OCI-LY3 (cell line): ENCODE results near the gene ANTXR2.

Experiments used
- EZH2phosphoT487 ChIP-seq: fragments of 200-600 bp; shearing (Covaris generic); IDR thresholded peaks from 2 replicates; pipeline ENCODE4 v1.6.1; 2018; ENCODE audit warnings: antibody characterized with exemption, mixed run types, low read depth
- TF ChIP-seq, protein P1 (sequence below): fragments of 200-600, 300-600 bp; sonication (generic); IDR thresholded peaks from 2 replicates; pipeline ENCODE4 v1.5.1; 2014; ENCODE audit warnings: antibody characterized with exemption, low read length, low read depth

DNA sequence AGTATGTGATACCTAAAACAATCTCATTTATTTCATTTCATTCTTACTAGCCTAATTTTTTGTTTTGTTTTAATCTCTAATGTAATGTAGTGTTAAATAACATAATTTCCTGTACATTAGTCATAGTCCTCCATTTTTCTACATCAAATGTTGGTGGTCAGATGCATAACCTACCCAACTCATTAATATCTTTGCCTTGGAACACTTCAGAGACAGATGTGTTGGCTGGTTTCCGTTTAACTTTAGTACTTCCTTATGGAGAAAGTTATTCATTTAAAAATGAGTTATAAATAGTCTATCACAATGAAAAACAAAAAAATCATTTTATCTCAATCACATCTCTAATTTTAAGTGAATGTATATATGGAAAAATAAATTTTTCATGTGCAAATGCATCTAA lies 190.2 kb downstream of the ANTXR2 start:
- TF ChIP-seq, protein P1, sequence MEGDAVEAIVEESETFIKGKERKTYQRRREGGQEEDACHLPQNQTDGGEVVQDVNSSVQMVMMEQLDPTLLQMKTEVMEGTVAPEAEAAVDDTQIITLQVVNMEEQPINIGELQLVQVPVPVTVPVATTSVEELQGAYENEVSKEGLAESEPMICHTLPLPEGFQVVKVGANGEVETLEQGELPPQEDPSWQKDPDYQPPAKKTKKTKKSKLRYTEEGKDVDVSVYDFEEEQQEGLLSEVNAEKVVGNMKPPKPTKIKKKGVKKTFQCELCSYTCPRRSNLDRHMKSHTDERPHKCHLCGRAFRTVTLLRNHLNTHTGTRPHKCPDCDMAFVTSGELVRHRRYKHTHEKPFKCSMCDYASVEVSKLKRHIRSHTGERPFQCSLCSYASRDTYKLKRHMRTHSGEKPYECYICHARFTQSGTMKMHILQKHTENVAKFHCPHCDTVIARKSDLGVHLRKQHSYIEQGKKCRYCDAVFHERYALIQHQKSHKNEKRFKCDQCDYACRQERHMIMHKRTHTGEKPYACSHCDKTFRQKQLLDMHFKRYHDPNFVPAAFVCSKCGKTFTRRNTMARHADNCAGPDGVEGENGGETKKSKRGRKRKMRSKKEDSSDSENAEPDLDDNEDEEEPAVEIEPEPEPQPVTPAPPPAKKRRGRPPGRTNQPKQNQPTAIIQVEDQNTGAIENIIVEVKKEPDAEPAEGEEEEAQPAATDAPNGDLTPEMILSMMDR: no peak
- TF ChIP-seq EZH2phosphoT487: no peak
